A549 treated with AZD2906 at 1 μM for 4 hours (cell line): ENCODE results near the gene KRTAP21-3. TPM values are rescaled to one million over a fixed set of nuclear protein-coding genes. Genes with fewer than 3 reads are reported as not detected.

Experiments used
- total RNA-seq: library from RNA; stranded (reverse); fragments of 200-300 nt; extraction: Qiagen RNA extraction; gene quantifications from 5 replicates; pipeline ENCODE4 v1.2.3, GENCODE V29; 2022

Gene KRTAP21-3
- not detected in 5 replicates for total RNA-seq

GRCh38 chr21:30718239-30718909, at the start of gene KRTAP21-3:
KRTAP21-3 (minus strand) TSS chr21:30718777; CDS start chr21:30718759, 18 bp downstream.

GRCh38 chr21:30755328-30755727, 36.8 kb upstream of the KRTAP21-3 start, which contains the start of gene KRTAP21-1:
KRTAP21-1 (minus strand) TSS chr21:30755428; CDS start chr21:30755378, 50 bp downstream.

GRCh38 chr21:30747159-30747558, 28.6 kb upstream of the KRTAP21-3 start, which contains the start of gene KRTAP21-2:
KRTAP21-2 (minus strand) TSS chr21:30747259; CDS start chr21:30747202, 57 bp downstream.

Other genes with a start within 250 kb of the KRTAP21-3 start
- gene KRTAP19-1, start 238.4 kb downstream of the KRTAP21-3 start, total RNA-seq: not detected in 5 replicates
- gene KRTAP19-2, start 231.3 kb downstream of the KRTAP21-3 start, total RNA-seq: not detected in 5 replicates
- not detected in 5 replicates for gene KRTAP19-3, start 226.8 kb downstream of the KRTAP21-3 start, total RNA-seq
- gene KRTAP19-4, start 221.6 kb downstream of the KRTAP21-3 start, total RNA-seq: not detected in 5 replicates
- not detected in 5 replicates for gene KRTAP19-5, start 216.6 kb downstream of the KRTAP21-3 start, total RNA-seq
- not detected in 5 replicates for gene KRTAP19-6, start 176.9 kb downstream of the KRTAP21-3 start, total RNA-seq
- not detected in 5 replicates for gene KRTAP19-7, start 157.5 kb downstream of the KRTAP21-3 start, total RNA-seq
- gene KRTAP22-2, start 128.4 kb downstream of the KRTAP21-3 start, total RNA-seq: not detected in 5 replicates
- not detected in 5 replicates for gene KRTAP6-3, start 126.3 kb downstream of the KRTAP21-3 start, total RNA-seq
- gene KRTAP6-2, start 119.9 kb downstream of the KRTAP21-3 start, total RNA-seq: not detected in 5 replicates
- gene KRTAP22-1, start 117.7 kb downstream of the KRTAP21-3 start, total RNA-seq: not detected in 5 replicates
- gene KRTAP6-1, start 104.8 kb downstream of the KRTAP21-3 start, total RNA-seq: not detected in 5 replicates
- not detected in 5 replicates for gene KRTAP20-1, start 102.4 kb downstream of the KRTAP21-3 start, total RNA-seq
- gene KRTAP20-4, start 98.2 kb downstream of the KRTAP21-3 start, total RNA-seq: not detected in 5 replicates
- not detected in 5 replicates for gene KRTAP20-2, start 83.6 kb downstream of the KRTAP21-3 start, total RNA-seq
- not detected in 5 replicates for gene KRTAP20-3, start 75.9 kb downstream of the KRTAP21-3 start, total RNA-seq
- not detected in 5 replicates for gene KRTAP21-2, start 28.5 kb upstream of the KRTAP21-3 start, total RNA-seq
- not detected in 5 replicates for gene KRTAP21-1, start 36.7 kb upstream of the KRTAP21-3 start, total RNA-seq
- gene KRTAP8-1, start 94.5 kb upstream of the KRTAP21-3 start, total RNA-seq: not detected in 5 replicates
- not detected in 5 replicates for gene KRTAP7-1, start 111.0 kb upstream of the KRTAP21-3 start, total RNA-seq
- not detected in 5 replicates for gene KRTAP11-1, start 162.8 kb upstream of the KRTAP21-3 start, total RNA-seq